ENCODE measurements around the gene TMPRSS3. TPM values are rescaled to one million over a fixed set of nuclear protein-coding genes. Genes with fewer than 3 reads are reported as not detected.

TMPRSS3 gene
- total RNA-seq, 1 donor from 2014 or later = not detected

- H3K4me3 Mint-ChIP-seq = no peak overlapping the region
- peaks cover 3% of the 10 kb centered on the region for H3K27me3 Mint-ChIP-seq (ENCODE audit: low read depth)
- H3K27ac Mint-ChIP-seq (ENCODE audit: unreplicated experiment) = no peak overlapping the region
- DNase-seq (ENCODE audit: low read depth, low spot score) = no peak
- no peak for TF ChIP-seq CTCF (conservative IDR thresholded peaks at IDR 0.05)
- H3K4me1 Mint-ChIP-seq = peaks cover 26% of the 10 kb centered on the region
- H3K36me3 Mint-ChIP-seq (ENCODE audit: low read depth) = no peaks in the 10 kb centered on the region
- no peaks in the 10 kb centered on the region for H3K9me3 Mint-ChIP-seq
These were observed 4.6 kb downstream of the TMPRSS3 start for GRCh38 chr21:42391297-42391696.

GRCh38 chr21:42390696-42391095 is 5.2 kb downstream of the TMPRSS3 start:
- no peak for DNase-seq (ENCODE audit: low read depth, low spot score)
- no peaks in the 10 kb centered on the region for H3K36me3 Mint-ChIP-seq (ENCODE audit: low read depth)
- H3K4me3 Mint-ChIP-seq = no peak overlapping the region
- peaks cover 26% of the 10 kb centered on the region for H3K4me1 Mint-ChIP-seq
- H3K9me3 Mint-ChIP-seq = no peaks in the 10 kb centered on the region
- H3K27me3 Mint-ChIP-seq (ENCODE audit: low read depth) = peaks cover 3% of the 10 kb centered on the region
- no peak for TF ChIP-seq CTCF (conservative IDR thresholded peaks at IDR 0.05)
- H3K27ac Mint-ChIP-seq (ENCODE audit: unreplicated experiment) = no peak overlapping the region

GRCh38 chr21:42390193-42390592 is 5.7 kb downstream of the TMPRSS3 start:
- no peaks in the 10 kb centered on the region for H3K9me3 Mint-ChIP-seq
- TF ChIP-seq CTCF (conservative IDR thresholded peaks at IDR 0.05) = no peak
- DNase-seq (ENCODE audit: low read depth, low spot score) = no peak
- H3K27me3 Mint-ChIP-seq (ENCODE audit: low read depth) = peaks cover 5% of the 10 kb centered on the region
- H3K4me1 Mint-ChIP-seq = peaks cover 26% of the 10 kb centered on the region
- H3K4me3 Mint-ChIP-seq = no peak overlapping the region
- no peak overlapping the region for H3K27ac Mint-ChIP-seq (ENCODE audit: unreplicated experiment)
- H3K36me3 Mint-ChIP-seq (ENCODE audit: low read depth) = no peaks in the 10 kb centered on the region

GRCh38 chr21:42389449-42389835 is 6.4 kb downstream of the TMPRSS3 start:
- Mint-ChIP-seq H3K4me3 (no peak overlapping the region), H3K27me3 (ENCODE audit: low read depth) (peaks cover 6% of the 10 kb centered on the region), H3K4me1 (peaks cover 26% of the 10 kb centered on the region), H3K9me3 (no peaks in the 10 kb centered on the region), H3K27ac (ENCODE audit: unreplicated experiment) (no peak overlapping the region), H3K36me3 (ENCODE audit: low read depth) (no peaks in the 10 kb centered on the region)
- DNase-seq (ENCODE audit: low read depth, low spot score) = no peak
- no peak for TF ChIP-seq CTCF (conservative IDR thresholded peaks at IDR 0.05)

GRCh38 chr21:42388740-42389448 is 7.0 kb downstream of the TMPRSS3 start:
- Mint-ChIP-seq H3K4me3 (no peak overlapping the region), H3K36me3 (ENCODE audit: low read depth) (no peaks in the 10 kb centered on the region), H3K27me3 (ENCODE audit: low read depth) (peaks cover 10% of the 10 kb centered on the region), H3K27ac (ENCODE audit: unreplicated experiment) (peak overlapping the region; percentile 54), H3K9me3 (no peaks in the 10 kb centered on the region), H3K4me1 (peaks cover 26% of the 10 kb centered on the region)
- TF ChIP-seq CTCF (conservative IDR thresholded peaks at IDR 0.05) = no peak
- no peak for DNase-seq (ENCODE audit: low read depth, low spot score)

Measured in neural crest cell (in vitro differentiated cells).